AG09319 (cell line): ENCODE data around the gene HDAC9.

ENCODE experiments used
- DNase-seq: peaks from one replicate; pipeline ENCODE4 v3.0.0-alpha.2; 2010; ENCODE audit warnings: low read depth; ENCODE audit errors: extremely low read depth
- CTCF ChIP-seq: IDR thresholded peaks from 2 replicates; pipeline ENCODE4 v1.5.1; 2011; ENCODE audit warnings: low read depth, mild to moderate bottlenecking, inconsistent platforms, low read length, moderate library complexity

HDAC9 gene

GRCh38 chr7:18771834-18772566 lies 276.5 kb downstream of the HDAC9 start:
- TF ChIP-seq CTCF = no peak
- no peak for DNase-seq

GRCh38 chr7:18772567-18772965 lies 277.0 kb downstream of the HDAC9 start:
- no peak for TF ChIP-seq CTCF
- DNase-seq = no peak

- no peak for DNase-seq
- no peak for TF ChIP-seq CTCF
Observed at GRCh38 chr7:18777314-18777713, 281.8 kb downstream of the HDAC9 start.

GRCh38 chr7:18778594-18778993 lies 283.0 kb downstream of the HDAC9 start:
- TF ChIP-seq CTCF = no peak
- no peak for DNase-seq

GRCh38 chr7:18780266-18780665 lies 284.7 kb downstream of the HDAC9 start:
- no peak for DNase-seq
- TF ChIP-seq CTCF = no peak

- TF ChIP-seq CTCF = no peak
Observed at GRCh38 chr7:18780938-18781337, 285.4 kb downstream of the HDAC9 start.

GRCh38 chr7:18786196-18786727 lies 290.7 kb downstream of the HDAC9 start:
- TF ChIP-seq CTCF = no peak
- no peak for DNase-seq

More at GRCh38 chr7:18780938-18781337, 285.4 kb downstream of the HDAC9 start:
- no peak for DNase-seq
